K562 (cell line): ENCODE data around the gene DYRK1A. TPM values are rescaled to one million over a fixed set of nuclear protein-coding genes. Genes with fewer than 3 reads are reported as not detected.

ENCODE experiments used
- KLF16 ChIP-seq: IDR thresholded peaks from 2 replicates; pipeline ENCODE4 v1.6.1; 2016; ENCODE audit warnings: antibody characterized with exemption
- PURB ChIP-seq: sonication (generic); formaldehyde crosslinking; IDR thresholded peaks from 2 replicates; pipeline ENCODE4 v1.9.0; 2021; ENCODE audit warnings: low read depth, mild to moderate bottlenecking, missing genetic modification reagents
- SMARCA5 ChIP-seq: fragments of 450-650 bp; IDR thresholded peaks from 2 replicates; pipeline ENCODE4 v1.6.1; 2016
- THRAP3 ChIP-seq: fragments of 450-650 bp; IDR thresholded peaks from 2 replicates; pipeline ENCODE4 v1.6.1; 2016; ENCODE audit warnings: mild to moderate bottlenecking, inconsistent platforms, borderline replicate concordance
- ZBED1 ChIP-seq: IDR thresholded peaks from 2 replicates; pipeline ENCODE4 v1.6.1; 2014
- ZBTB40 ChIP-seq, 2 experiments: fragments of 450-650 bp in 1 of 2; sonication (generic) in 1 of 2; formaldehyde crosslinking in 1 of 2; IDR thresholded peaks; 2 replicates each; pipeline versions ENCODE4 v1.7.1 to v1.9.0; 2016 to 2022; ENCODE audit warnings: inconsistent platforms in 1 of 2, mild to moderate bottlenecking in 1 of 2, missing genetic modification reagents in 1 of 2
- ZNF551 ChIP-seq: fragments of 250-450 bp; sonication (Bioruptor Pico); IDR thresholded peaks from 2 replicates; pipeline ENCODE4 v1.5.0; 2021; ENCODE audit warnings: mild to moderate bottlenecking, moderate library complexity
- ZNF609 ChIP-seq: sonication (generic); formaldehyde crosslinking; IDR thresholded peaks from 2 replicates; pipeline ENCODE4 v1.8.1; 2023; ENCODE audit warnings: missing genetic modification reagents, mild to moderate bottlenecking, borderline replicate concordance
- polyA plus RNA-seq, 8 experiments: library from polyadenylated mRNA; depleted of rRNA in 4 of 8; stranded (reverse) in 5 of 8; unstranded in 3 of 8; fragments of >200 nt; fragmentation: Nextera tagmentation in 2 of 8; fragmentation: Illumina TruSeq in 1 of 8; extraction: Ambion mirVana in 2 of 8; extraction: Trizol in 1 of 8; gene quantifications; 2 replicates each; pipeline versions ENCODE4 v1.2.1 to v1.2.3, GENCODE V29; 2011 to 2014; ENCODE audit warnings: inconsistent platforms in 1 of 8, missing spikeins in 1 of 8
- total RNA-seq, 7 experiments: library from RNA; depleted of rRNA in 6 of 7; stranded (reverse); fragments of >200 nt in 6 of 7; fragmentation: Illumina TruSeq in 2 of 7; extraction: Trizol in 2 of 7; gene quantifications; 2 replicates each; pipeline versions ENCODE4 v1.2.1 to v1.2.3, GENCODE V29; 2011 to 2021; ENCODE audit warnings: low replicate concordance in 1 of 7

Gene DYRK1A
- total and polyA plus RNA-seq, 9 of the 15 experiments (the other 6 are each of a cell fraction or from before 2014, with no cell fraction given) = 3.7 to 64.8 (median 42.3) TPM

GRCh38 chr21:37365517-37366481, 774 bp upstream of the DYRK1A start (continued):
- TF ChIP-seq ZNF609 (CRISPR knock-in tag) (no peak), ZBTB40 (IDR thresholded peaks at IDR 0.05) (peak; percentile 66), ZBTB40 (CRISPR knock-in tag; IDR thresholded peaks at IDR 0.05) (no peak), ZBED1 (0 out of 2 replicates have a peak, but pooled peaks have one; percentile 33), SMARCA5 (no peak), PURB (CRISPR knock-in tag) (no peak), THRAP3 (no peak), KLF16 (0 out of 2 replicates have a peak, but pooled peaks have one; percentile 10), ZNF551 (CRISPR knock-in tag) (no peak)
